B cell (primary cell): ENCODE results near the gene ENO1. TPM values are rescaled to one million over a fixed set of nuclear protein-coding genes. Genes with fewer than 3 reads are reported as not detected.

Experiments
- ATAC-seq: fragments of 200-7000 bp; cut with Tn5 transposase; one replicate; pipeline ENCODE4 v1.10.0; 2021; ENCODE audit warnings: low read depth, mild to moderate bottlenecking, moderate number of reproducible peaks, moderate library complexity
- CTCF ChIA-PET: fragments of 350-600 bp; sonication (Branson Sonifier 250); formaldehyde crosslinking; loops from one replicate; lab custom pipeline; 2021; ENCODE audit warnings: antibody characterized with exemption, inconsistent platforms; lab: Charles Lee
- POLR2A ChIA-PET: fragments of 350-600 bp; sonication (Branson Sonifier 250); formaldehyde crosslinking; loops from one replicate; lab custom pipeline; 2021; ENCODE audit warnings: antibody characterized with exemption; lab: Charles Lee
- DNase-seq: peaks from one replicate; pipeline ENCODE4 v3.0.0; 2013
- H2AFZ ChIP-seq: 2 replicates; pipeline ENCODE4 v1.6.1; 2012; ENCODE audit warnings: mild to moderate bottlenecking, low read depth, low read length; ENCODE audit not compliant: insufficient read depth, poor library complexity, severe bottlenecking
- H3K27ac ChIP-seq, 2 donors: 1 replicate in 1 of 2; 2 replicates in 1 of 2; pipeline ENCODE4 v1.5.1; 2012 to 2013; ENCODE audit warnings: low read length in 2 of 2, mild to moderate bottlenecking in 2 of 2, moderate library complexity in 1 of 2
- H3K27me3 ChIP-seq, 4 experiments: fragments of 200-600 bp in 1 of 4; sonication (generic) in 1 of 4; replicated peaks in 1 of 4; 1 replicate in 2 of 4; 2 replicates in 2 of 4; pipeline versions ENCODE4 v1.6.1 to v1.7.0; 2013 to 2016; ENCODE audit warnings: low read length in 3 of 4, mild to moderate bottlenecking in 2 of 4, mixed read lengths in 1 of 4, moderate library complexity in 1 of 4; ENCODE audit not compliant: insufficient read depth in 4 of 4, control insufficient read depth in 3 of 4; ENCODE audit errors: control extremely low read depth in 1 of 4
- H3K36me3 ChIP-seq, 2 experiments: replicated peaks in 1 of 2; 1 replicate in 1 of 2; 2 replicates in 1 of 2; pipeline versions ENCODE4 v1.6.1 to v1.7.1; 2013; ENCODE audit warnings: low read length in 1 of 2; ENCODE audit not compliant: insufficient read depth in 2 of 2, control insufficient read depth in 1 of 2; ENCODE audit errors: control extremely low read depth in 1 of 2, extremely low read depth in 1 of 2
- H3K4me1 ChIP-seq, 2 donors: fragments of 200-600 bp in 1 of 2; sonication (generic) in 1 of 2; 1 replicate in 1 of 2; 2 replicates in 1 of 2; pipeline versions ENCODE4 v1.5.1 to v1.6.1; 2013 to 2017; ENCODE audit warnings: low read length in 2 of 2; ENCODE audit not compliant: control insufficient read depth in 2 of 2, insufficient read depth in 2 of 2
- H3K4me2 ChIP-seq: replicated peaks from 2 replicates; pipeline ENCODE3; 2012; ENCODE audit warnings: mild to moderate bottlenecking, low read depth, low read length; ENCODE audit not compliant: poor library complexity, severe bottlenecking
- H3K4me3 ChIP-seq, 5 experiments: fragments of 200-600 bp in 1 of 5; sonication (generic) in 1 of 5; 1 replicate in 3 of 5; 2 replicates in 2 of 5; pipeline versions ENCODE4 v1.5.1 to v1.7.0; 2011 to 2016; ENCODE audit warnings: low read length in 4 of 5, mild to moderate bottlenecking in 4 of 5, low read depth in 2 of 5, control low read depth in 1 of 5, moderate library complexity in 1 of 5; ENCODE audit not compliant: insufficient read depth in 1 of 5; ENCODE audit errors: control extremely low read depth in 1 of 5, extremely low read depth in 1 of 5
- H3K79me2 ChIP-seq: fragments of 200-600 bp; sonication (generic); one replicate; pipeline ENCODE4 v1.6.0; 2016; ENCODE audit warnings: low read length; ENCODE audit not compliant: control insufficient read depth, insufficient read depth
- H3K9ac ChIP-seq: fragments of 200-600 bp; sonication (generic); 2 replicates; pipeline ENCODE4 v1.6.1; 2017; ENCODE audit warnings: mild to moderate bottlenecking, low read length, moderate library complexity
- H3K9me3 ChIP-seq, 3 donors: one replicate each; pipeline versions ENCODE4 v1.6.1 to v1.7.1; 2013; ENCODE audit warnings: low read length in 2 of 3; ENCODE audit not compliant: control insufficient read depth in 2 of 3, insufficient read depth in 1 of 3; ENCODE audit errors: control extremely low read depth in 1 of 3
- H4K20me1 ChIP-seq: 2 replicates; pipeline ENCODE4 v1.6.0; 2012; ENCODE audit warnings: mild to moderate bottlenecking, low read length; ENCODE audit not compliant: insufficient read depth, control insufficient read depth, poor library complexity, severe bottlenecking
- H3K27ac Mint-ChIP-seq: one replicate; pipeline ENCODE4 v1.8.0; 2021; ENCODE audit warnings: mixed read lengths
- H3K27me3 Mint-ChIP-seq: one replicate; pipeline ENCODE4 v1.8.0; 2021; ENCODE audit warnings: mixed read lengths
- H3K4me1 Mint-ChIP-seq: one replicate; pipeline ENCODE4 v1.8.0; 2021; ENCODE audit warnings: mixed read lengths
- H3K4me3 Mint-ChIP-seq: one replicate; pipeline ENCODE4 v1.8.0; 2021; ENCODE audit warnings: mixed read lengths
- H3K9me3 Mint-ChIP-seq: one replicate; pipeline ENCODE4 v1.8.0; 2022; ENCODE audit warnings: mixed read lengths; ENCODE audit not compliant: insufficient read depth
- CTCF ChIP-seq: fragments of 200-600 bp; IDR thresholded peaks from one replicate; pipeline ENCODE4 v1.8.0; 2022; ENCODE audit warnings: antibody characterized with exemption, mild to moderate bottlenecking
- EZH2 ChIP-seq: IDR thresholded peaks from 2 replicates; pipeline ENCODE4 v1.6.1; 2012; ENCODE audit warnings: borderline replicate concordance, low read depth, mild to moderate bottlenecking, moderate library complexity, low read length; ENCODE audit not compliant: insufficient read depth, poor library complexity, severe bottlenecking
- WGBS: methylation state at CpG from one replicate; pipeline ENCODE4 v1.1.5; 2013; ENCODE audit warnings: missing lambda C conversion rate; ENCODE audit not compliant: insufficient coverage; 5-methylcytosine and 5-hydroxymethylcytosine counted together
- intact Hi-C: fragments of 100-400 bp; cut with micrococcal nuclease; formaldehyde crosslinking; loops from one replicate; pipeline ENCODE4 v1.10.0; 2022
- polyA plus RNA-seq: library from polyadenylated mRNA; depleted of rRNA; stranded (reverse); fragments of >200 nt; gene quantifications from 2 replicates; pipeline ENCODE4 v1.2.3, GENCODE V29; 2012
- small RNA-seq: library from RNA; depleted of rRNA; stranded (forward); fragments of <200 nt; gene quantifications from one replicate; pipeline ENCODE3, GENCODE V24; 2012; ENCODE audit warnings: low replicate concordance, low read depth; ENCODE audit not compliant: insufficient read length
- total RNA-seq, 2 donors: library from RNA; stranded (reverse); fragments of 120-200 nt in 1 of 2; gene quantifications; 1 replicate in 1 of 2; 2 replicates in 1 of 2; pipeline versions ENCODE4 v1.2.3 to v1.2.4, GENCODE V29; 2013 to 2022

ENO1 gene
- total and polyA plus RNA-seq, 2 donors (not counting 1 experiment from before 2014, with no cell fraction given) = 193 to 237 TPM

GRCh38 chr1:8812081-8812480 is 66.4 kb downstream of the ENO1 start:
- POLR2A ChIA-PET = no interaction called here
- DNase-seq = no peak
- intact Hi-C loops = loop anchor here (10.0 kb wide), 2 partner anchors 417 to 1037 kb away; partner anchors contain the start of gene VAMP3
- CTCF ChIA-PET = interaction anchor here (1.0 to 3.6 kb wide), 4 partner anchors 37 to 193 kb away, joined by 3 to 16 read pairs (median 5); no protein-coding TSS in a partner anchor
- Histone ChIP-seq H3K9me3 (no peaks in the 10 kb centered on the region), H3K27ac (no peak overlapping the region), H3K4me2 (no peak overlapping the region), H3K36me3 (no peaks in the 10 kb centered on the region), H3K9ac (no peak overlapping the region), H3K4me3 (no peak overlapping the region), H3K4me1 (peaks cover 18 to 20% of the 10 kb centered on the region in 2 donors), H3K27me3 (no peaks in the 10 kb centered on the region), H4K20me1 (peaks cover 13% of the 10 kb centered on the region), H2AFZ (no peak overlapping the region), H3K79me2 (peaks cover 95% of the 10 kb centered on the region)
- ATAC-seq = no peak
- peaks cover 47% of the 10 kb centered on the region for H3K4me1 Mint-ChIP-seq
- no peaks in the 10 kb centered on the region for H3K9me3 Mint-ChIP-seq
- no CpG with 5 or more reads among the region's 6 CpGs for WGBS
- TF ChIP-seq EZH2 (no peak), CTCF (no peak)
- no peak overlapping the region for H3K4me3 Mint-ChIP-seq
- H3K27ac Mint-ChIP-seq = no peak overlapping the region
- H3K27me3 Mint-ChIP-seq = no peaks in the 10 kb centered on the region

Small RNAs within 50 kb of the gene (small RNA-seq; reads per million reads assigned to genes)
- gene AL139415.2 (not detected), gene MIR6728 (not detected), gene RNU6-304P (not detected)

Other genes with a start within 250 kb of the ENO1 start
- 132 and 146 TPM in 2 replicates for gene RERE, start 61.0 kb downstream of the ENO1 start, total RNA-seq
- 27.3 and 38.9 TPM in 2 replicates for gene RERE, start 61.0 kb downstream of the ENO1 start, polyA plus RNA-seq
- gene CA6, start 67.2 kb upstream of the ENO1 start, total RNA-seq = not detected in 2 replicates
- gene CA6, start 67.2 kb upstream of the ENO1 start, polyA plus RNA-seq = 0.36 TPM in 1 of 2 replicates, not detected in the other
- gene SLC2A7, start 147.7 kb upstream of the ENO1 start, total RNA-seq = not detected in 2 replicates
- not detected in 2 replicates for gene SLC2A7, start 147.7 kb upstream of the ENO1 start, polyA plus RNA-seq
- 28.8 and 29.5 TPM in 2 replicates for gene SLC2A5, start 190.9 kb upstream of the ENO1 start, total RNA-seq
- gene SLC2A5, start 190.9 kb upstream of the ENO1 start, polyA plus RNA-seq = 16.7 and 19.9 TPM in 2 replicates